Thyroid gland (tissue), 4 donors: ENCODE measurements around the gene PRKCZ.

Source experiments
- CTCF ChIP-seq, 6 experiments: fragments of 200-600 bp in 3 of 6; fragments of 450-650 bp in 3 of 6; sonication (generic) in 3 of 6; IDR thresholded peaks; one replicate each; pipeline ENCODE4 v1.5.1; 2016 to 2019; ENCODE audit warnings: antibody characterized with exemption in 6 of 6, mild to moderate bottlenecking in 2 of 6, inconsistent platforms in 1 of 6, moderate library complexity in 1 of 6
- POLR2A ChIP-seq, 2 donors: fragments of 450-650 bp; IDR thresholded peaks; one replicate each; pipeline ENCODE4 v1.6.1; 2017; ENCODE audit warnings: antibody characterized with exemption in 2 of 2, mild to moderate bottlenecking in 2 of 2, moderate library complexity in 1 of 2

- no peak for TF ChIP-seq POLR2A (IDR thresholded peaks at IDR 0.05)
- no peak for TF ChIP-seq CTCF (IDR thresholded peaks at IDR 0.05)
These were observed 153.6 kb downstream of the PRKCZ start for GRCh38 chr1:2203671-2204414.
